CD14-positive monocyte (primary cell): Measurements from ENCODE around the gene PLIN3. TPM values are rescaled to one million over a fixed set of nuclear protein-coding genes. Genes with fewer than 3 reads are reported as not detected.
A peak's percentile ranks its signal among the peaks of the same experiment; 100 is the strongest.
"Not testable (repeated sequence)": the region's sequence is repeated elsewhere in the genome, so short reads cannot be mapped to it uniquely, and the experiment has no call there.

Source experiments
- DNase-seq, 3 donors: peaks; one replicate each; pipeline ENCODE4 v3.0.0-alpha.2; 2011 to 2022
- H2AFZ ChIP-seq: 2 replicates; pipeline ENCODE4 v1.6.0; 2012; ENCODE audit warnings: mild to moderate bottlenecking, low read depth, low read length, inconsistent platforms; ENCODE audit not compliant: insufficient read depth, poor library complexity, severe bottlenecking
- H3K27ac ChIP-seq, 2 donors: 1 replicate in 1 of 2; 2 replicates in 1 of 2; pipeline ENCODE4 v1.5.1; 2012 to 2013; ENCODE audit warnings: low read length in 2 of 2, control low read depth in 1 of 2, inconsistent platforms in 1 of 2, low read depth in 1 of 2, mild to moderate bottlenecking in 1 of 2
- H3K27me3 ChIP-seq, 2 donors: one replicate each; pipeline versions ENCODE4 v1.6.0 to v1.6.1; 2011 to 2013; ENCODE audit warnings: low read length in 2 of 2; ENCODE audit not compliant: control insufficient read depth in 2 of 2, insufficient read depth in 2 of 2
- H3K36me3 ChIP-seq, 2 donors: replicated peaks in 1 of 2; 1 replicate in 1 of 2; 2 replicates in 1 of 2; pipeline versions ENCODE4 v1.5.1 to v1.6.1; 2012 to 2013; ENCODE audit warnings: low read length in 2 of 2, control low read depth in 1 of 2, inconsistent platforms in 1 of 2, mild to moderate bottlenecking in 1 of 2; ENCODE audit not compliant: insufficient read depth in 2 of 2, control insufficient read depth in 1 of 2
- H3K4me1 ChIP-seq, 2 donors: 1 replicate in 1 of 2; 2 replicates in 1 of 2; pipeline versions ENCODE4 v1.5.1 to v1.6.1; 2012 to 2013; ENCODE audit warnings: low read length in 2 of 2, control low read depth in 1 of 2, inconsistent platforms in 1 of 2, mild to moderate bottlenecking in 1 of 2, moderate library complexity in 1 of 2; ENCODE audit not compliant: insufficient read depth in 2 of 2, control insufficient read depth in 1 of 2
- H3K4me2 ChIP-seq: replicated peaks from 2 replicates; pipeline ENCODE3; 2012; ENCODE audit warnings: low read length, moderate library complexity, mild to moderate bottlenecking; ENCODE audit not compliant: poor library complexity, severe bottlenecking; ENCODE audit errors: extremely low read depth
- H3K4me3 ChIP-seq, 3 experiments: fragments of 200-600 bp in 1 of 3; sonication (generic) in 1 of 3; replicated peaks in 1 of 3; 1 replicate in 2 of 3; 2 replicates in 1 of 3; pipeline ENCODE4 v1.5.1; 2011 to 2013; ENCODE audit warnings: low read length in 3 of 3, mild to moderate bottlenecking in 3 of 3, control low read depth in 2 of 3, low read depth in 2 of 3, inconsistent platforms in 1 of 3, moderate library complexity in 1 of 3
- H3K79me2 ChIP-seq: 2 replicates; pipeline ENCODE4 v1.6.0; 2012; ENCODE audit warnings: mild to moderate bottlenecking, control low read depth, inconsistent platforms, low read length, moderate library complexity; ENCODE audit not compliant: insufficient read depth
- H3K9ac ChIP-seq: 2 replicates; pipeline ENCODE4 v1.6.0; 2017; ENCODE audit warnings: low read length, mild to moderate bottlenecking; ENCODE audit not compliant: insufficient read depth, poor library complexity, severe bottlenecking
- H3K9me3 ChIP-seq, 2 donors: replicated peaks in 1 of 2; 1 replicate in 1 of 2; 2 replicates in 1 of 2; pipeline versions ENCODE4 v1.5.1 to v1.6.1; 2012 to 2013; ENCODE audit warnings: low read length in 2 of 2, control low read depth in 1 of 2; ENCODE audit not compliant: control insufficient read depth in 1 of 2, insufficient read depth in 1 of 2
- H4K20me1 ChIP-seq: 2 replicates; pipeline ENCODE4 v1.6.0; 2012; ENCODE audit warnings: mild to moderate bottlenecking, low read length, control low read depth, moderate library complexity; ENCODE audit not compliant: insufficient read depth
- H3K27ac Mint-ChIP-seq, 7 donors: one replicate each; pipeline ENCODE4 v1.8.0; 2020; ENCODE audit warnings: mild to moderate bottlenecking in 7 of 7, mixed read lengths in 7 of 7, moderate library complexity in 6 of 7, inconsistent platforms in 2 of 7
- H3K27me3 Mint-ChIP-seq, 3 donors: one replicate each; pipeline ENCODE4 v1.8.0; 2021 to 2022; ENCODE audit warnings: low read depth in 3 of 3, mild to moderate bottlenecking in 3 of 3, mixed read lengths in 3 of 3, moderate library complexity in 3 of 3, inconsistent platforms in 1 of 3
- H3K36me3 Mint-ChIP-seq, 2 donors: one replicate each; pipeline ENCODE4 v1.8.0; 2020; ENCODE audit warnings: mixed read lengths in 2 of 2, inconsistent platforms in 1 of 2, mild to moderate bottlenecking in 1 of 2
- H3K4me1 Mint-ChIP-seq: one replicate; pipeline ENCODE4 v1.8.0; 2020; ENCODE audit warnings: mild to moderate bottlenecking, mixed read lengths
- H3K4me3 Mint-ChIP-seq, 2 donors: one replicate each; pipeline ENCODE4 v1.8.0; 2020; ENCODE audit warnings: mild to moderate bottlenecking in 2 of 2, mixed read lengths in 2 of 2, moderate library complexity in 1 of 2
- H3K9me3 Mint-ChIP-seq, 7 donors: one replicate each; pipeline ENCODE4 v1.8.0; 2020 to 2022; ENCODE audit warnings: mixed read lengths in 7 of 7, mild to moderate bottlenecking in 6 of 7, moderate library complexity in 6 of 7, inconsistent platforms in 2 of 7
- WGBS: methylation state at CpG from one replicate; pipeline ENCODE4 v1.1.5; 2013; ENCODE audit warnings: missing lambda C conversion rate; ENCODE audit not compliant: insufficient coverage; 5-methylcytosine and 5-hydroxymethylcytosine counted together
- intact Hi-C, 2 donors: fragments of 100-400 bp; cut with micrococcal nuclease; formaldehyde crosslinking; loops; one replicate each; pipeline versions ENCODE4 v1.15.0 to v1.15.1; 2023
- polyA plus RNA-seq, 3 donors: library from polyadenylated mRNA; depleted of rRNA in 1 of 3; unstranded in 2 of 3; stranded (reverse) in 1 of 3; fragments of 300-500 nt in 2 of 3; fragments of >200 nt in 1 of 3; fragmentation: Illumina TruSeq in 2 of 3; gene quantifications; 1 replicate in 2 of 3; 2 replicates in 1 of 3; pipeline ENCODE4 v1.2.3, GENCODE V29; 2012 to 2021
- TF ChIP-seq, protein P1 (sequence below): fragments of 200-600 bp; IDR thresholded peaks from one replicate; pipeline ENCODE4 v1.8.0; 2022; ENCODE audit warnings: antibody characterized with exemption, mild to moderate bottlenecking

The PLIN3 gene
- polyA plus RNA-seq, 3 donors: 78.8 to 151 (median 138) TPM

DNA sequence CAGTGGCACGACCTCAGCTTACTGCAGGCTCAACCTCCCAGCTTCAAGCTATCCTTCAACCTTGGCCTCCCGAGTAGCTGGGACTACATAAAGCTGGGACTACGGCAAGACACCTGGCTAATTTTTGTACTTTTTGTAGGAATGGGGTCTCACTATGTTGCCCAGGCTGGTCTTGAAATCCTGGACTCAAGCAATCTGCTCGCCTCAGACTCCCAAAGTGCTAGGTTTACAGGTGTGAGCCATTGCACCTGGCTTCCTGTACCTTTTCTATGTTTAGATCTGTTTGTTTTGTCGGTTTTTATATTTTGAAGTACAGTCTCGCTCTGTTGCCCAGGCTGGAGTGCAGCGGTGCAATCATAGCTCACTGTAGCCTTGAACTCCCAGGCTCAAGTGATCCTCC, 18.4 kb downstream of the PLIN3 start:
- Mint-ChIP-seq H3K27ac (peak overlapping the region in 3 of 7 donors; percentile 6 to 45 (median 43)), H3K27me3 (no peaks in the 10 kb centered on the region), H3K4me3 (no peak overlapping the region), H3K36me3 (peaks cover 53 to 88% of the 10 kb centered on the region in 2 donors), H3K4me1 (peaks cover 2% of the 10 kb centered on the region), H3K9me3 (peaks cover 0 to 1% (median 0%) of the 10 kb centered on the region in 7 donors)
- peaks cover 12% of the 10 kb centered on the region for H4K20me1 ChIP-seq
- H2AFZ ChIP-seq: no peak overlapping the region
- no peak overlapping the region for H3K4me2 ChIP-seq
- 94% methylated on average over 6 of the region's 7 CpGs for WGBS
- no peaks in the 10 kb centered on the region for H3K79me2 ChIP-seq
- DNase-seq: no peak
- H3K9me3 ChIP-seq: no peaks in the 10 kb centered on the region
- no peak overlapping the region for H3K4me3 ChIP-seq
- H3K9ac ChIP-seq: no peak overlapping the region
- H3K27me3 ChIP-seq: no peaks in the 10 kb centered on the region
- TF ChIP-seq, protein P1, sequence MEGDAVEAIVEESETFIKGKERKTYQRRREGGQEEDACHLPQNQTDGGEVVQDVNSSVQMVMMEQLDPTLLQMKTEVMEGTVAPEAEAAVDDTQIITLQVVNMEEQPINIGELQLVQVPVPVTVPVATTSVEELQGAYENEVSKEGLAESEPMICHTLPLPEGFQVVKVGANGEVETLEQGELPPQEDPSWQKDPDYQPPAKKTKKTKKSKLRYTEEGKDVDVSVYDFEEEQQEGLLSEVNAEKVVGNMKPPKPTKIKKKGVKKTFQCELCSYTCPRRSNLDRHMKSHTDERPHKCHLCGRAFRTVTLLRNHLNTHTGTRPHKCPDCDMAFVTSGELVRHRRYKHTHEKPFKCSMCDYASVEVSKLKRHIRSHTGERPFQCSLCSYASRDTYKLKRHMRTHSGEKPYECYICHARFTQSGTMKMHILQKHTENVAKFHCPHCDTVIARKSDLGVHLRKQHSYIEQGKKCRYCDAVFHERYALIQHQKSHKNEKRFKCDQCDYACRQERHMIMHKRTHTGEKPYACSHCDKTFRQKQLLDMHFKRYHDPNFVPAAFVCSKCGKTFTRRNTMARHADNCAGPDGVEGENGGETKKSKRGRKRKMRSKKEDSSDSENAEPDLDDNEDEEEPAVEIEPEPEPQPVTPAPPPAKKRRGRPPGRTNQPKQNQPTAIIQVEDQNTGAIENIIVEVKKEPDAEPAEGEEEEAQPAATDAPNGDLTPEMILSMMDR: no peak
- H3K4me1 ChIP-seq: no peaks in the 10 kb centered on the region
- no peak overlapping the region for H3K27ac ChIP-seq
- H3K36me3 ChIP-seq: peaks cover 68 to 75% of the 10 kb centered on the region in 2 donors
- intact Hi-C loops: no loop called here

DNA sequence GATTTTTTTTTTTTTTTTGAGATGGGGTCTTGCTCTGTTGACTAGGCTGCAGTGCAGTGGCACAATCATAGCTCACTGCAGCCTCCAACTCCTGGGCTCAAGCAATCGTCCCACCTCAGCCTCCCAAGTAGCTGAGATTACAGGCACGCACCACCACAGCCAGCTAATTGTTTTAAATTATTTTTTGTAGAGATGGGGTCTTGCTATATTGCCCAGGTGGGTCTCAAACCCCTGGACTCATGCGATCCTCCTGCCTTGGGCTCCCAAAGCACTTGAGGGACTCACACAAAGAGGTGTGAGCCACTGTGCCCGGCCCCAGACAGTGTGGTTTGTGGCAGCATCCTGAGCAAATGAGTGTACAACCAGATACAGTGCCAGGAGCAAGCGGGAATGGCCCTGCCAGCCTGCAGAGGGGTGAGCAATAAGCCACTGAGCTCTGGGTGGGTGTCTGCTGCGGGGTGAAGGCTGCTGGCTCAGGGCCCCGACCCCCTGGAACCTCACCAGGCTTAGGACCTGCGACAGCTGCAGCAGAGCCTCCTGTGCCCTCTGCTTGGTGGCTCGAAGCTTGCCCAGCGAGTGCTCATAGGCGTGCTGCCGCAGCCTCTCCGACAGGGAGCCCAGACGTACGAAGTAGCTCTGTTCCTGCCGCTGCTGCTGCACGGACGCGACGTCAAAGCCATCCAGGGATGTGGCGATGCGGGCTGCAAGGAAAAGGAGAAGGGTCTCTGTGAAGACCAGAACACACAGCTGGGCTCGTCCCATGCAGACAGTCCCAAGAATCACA, 20.1 kb downstream of the PLIN3 start:
- DNase-seq: no peak
- H3K27ac Mint-ChIP-seq: peak overlapping the region in 2 of 7 donors; percentile 36 to 40

DNA sequence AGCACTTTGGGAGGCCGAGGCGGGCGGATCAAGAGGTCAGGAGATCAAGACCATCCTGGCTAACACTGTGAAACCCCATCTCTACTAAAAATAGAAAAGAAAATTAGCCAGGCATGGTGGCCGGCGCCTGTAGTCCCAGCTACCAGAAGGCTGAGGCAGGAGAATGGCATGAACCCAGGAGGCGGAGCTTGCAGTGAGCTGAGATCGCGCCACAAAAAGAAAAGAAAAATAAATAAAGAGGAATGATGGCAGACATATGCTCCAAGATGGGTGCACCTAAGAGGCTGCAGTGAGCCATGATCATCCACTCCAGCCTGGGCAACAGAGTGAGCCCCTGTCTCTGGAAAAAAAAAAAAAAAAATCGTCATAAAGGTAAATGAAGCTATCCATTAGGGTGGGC, 21.5 kb downstream of the PLIN3 start:
- H2AFZ ChIP-seq, DNase-seq, H3K79me2 ChIP-seq, H3K9me3 ChIP-seq, H3K9ac ChIP-seq, H3K9me3 Mint-ChIP-seq, H3K27me3 Mint-ChIP-seq, H3K4me3 ChIP-seq, H3K4me3 Mint-ChIP-seq, intact Hi-C loops, H4K20me1 ChIP-seq, H3K4me2 ChIP-seq, H3K27me3 ChIP-seq: not testable (repeated sequence)
- Histone ChIP-seq H3K4me1 (peaks cover 9 to 10% of the 10 kb centered on the region in 2 donors), H3K36me3 (peaks cover 69 to 81% of the 10 kb centered on the region in 2 donors), H3K27ac (peak overlapping the region in 1 of 2 donors; percentile 8)
- WGBS: 100% methylated on average over 3 of the region's 9 CpGs
- Mint-ChIP-seq H3K36me3 (peaks cover 60 to 93% of the 10 kb centered on the region in 2 donors), H3K4me1 (peaks cover 10% of the 10 kb centered on the region), H3K27ac (peak overlapping the region in 2 of 7 donors; percentile 46 to 55)

More for the DNA sequence above, 20.1 kb downstream of the PLIN3 start:
- TF ChIP-seq, protein P1: no peak
- peaks cover 10% of the 10 kb centered on the region for H4K20me1 ChIP-seq
- intact Hi-C loops: no loop called here
- H3K27me3 ChIP-seq: no peaks in the 10 kb centered on the region
- no peak overlapping the region for H3K4me2 ChIP-seq
- no peak overlapping the region for H3K4me3 ChIP-seq
- H2AFZ ChIP-seq: no peak overlapping the region
- H3K4me1 ChIP-seq: no peaks in the 10 kb centered on the region
- peaks cover 61 to 94% of the 10 kb centered on the region in 2 donors for H3K36me3 Mint-ChIP-seq
- no peak overlapping the region for H3K4me3 Mint-ChIP-seq
- peaks cover 2% of the 10 kb centered on the region for H3K4me1 Mint-ChIP-seq
- H3K9me3 ChIP-seq: no peaks in the 10 kb centered on the region
- H3K36me3 ChIP-seq: peaks cover 77 to 78% of the 10 kb centered on the region in 2 donors
- no peak overlapping the region for H3K9ac ChIP-seq
- no peaks in the 10 kb centered on the region for H3K9me3 Mint-ChIP-seq
- H3K79me2 ChIP-seq: no peaks in the 10 kb centered on the region
- no peak overlapping the region for H3K27ac ChIP-seq
- WGBS: 97% methylated on average over 14 of the region's 23 CpGs
- no peaks in the 10 kb centered on the region for H3K27me3 Mint-ChIP-seq
